ENCODE data around the gene MAP2K2.
A peak's percentile ranks its signal among the peaks of the same experiment; 100 is the strongest.

MAP2K2 gene

GRCh38 chr19:4099041-4099764, 24.7 kb downstream of the MAP2K2 start:
- DNase-seq (ENCODE audit: low read depth in 2 of 2), result no peak

GRCh38 chr19:4098493-4098892, 25.4 kb downstream of the MAP2K2 start:
- DNase-seq (ENCODE audit: low read depth in 2 of 2), result no peak

GRCh38 chr19:4097501-4097900, 26.4 kb downstream of the MAP2K2 start:
- DNase-seq (ENCODE audit: low read depth in 2 of 2), result no peak

GRCh38 chr19:4096049-4096892, 27.7 kb downstream of the MAP2K2 start:
- no peak for DNase-seq (ENCODE audit: low read depth in 2 of 2)

GRCh38 chr19:4095488-4095844, 28.5 kb downstream of the MAP2K2 start:
- no peak for DNase-seq (ENCODE audit: low read depth in 2 of 2)

- DNase-seq (ENCODE audit: low read depth in 2 of 2), result no peak
Measured at GRCh38 chr19:4094761-4095487, 29.0 kb downstream of the MAP2K2 start.

- DNase-seq (ENCODE audit: low read depth in 2 of 2), result no peak
Measured at GRCh38 chr19:4094291-4094690, 29.6 kb downstream of the MAP2K2 start.

- DNase-seq (ENCODE audit: low read depth in 2 of 2), result no peak
Measured at GRCh38 chr19:4093643-4094175, 30.2 kb downstream of the MAP2K2 start.

GRCh38 chr19:4090356-4091220, 33.3 kb downstream of the MAP2K2 start:
- DNase-seq (ENCODE audit: low read depth in 2 of 2), result no peak

GRCh38 chr19:4089946-4090345, 34.0 kb downstream of the MAP2K2 start:
- no peak for DNase-seq (ENCODE audit: low read depth in 2 of 2)

GRCh38 chr19:4089400-4089908, 34.5 kb downstream of the MAP2K2 start:
- DNase-seq (ENCODE audit: low read depth in 2 of 2), result peak in 1 of 2 experiments; percentile 36

GRCh38 chr19:4088975-4089374, 34.9 kb downstream of the MAP2K2 start:
- no peak for DNase-seq (ENCODE audit: low read depth in 2 of 2)

GRCh38 chr19:4087787-4088679, 35.9 kb downstream of the MAP2K2 start:
- DNase-seq (ENCODE audit: low read depth in 2 of 2), result no peak

- no peak for DNase-seq (ENCODE audit: low read depth in 2 of 2)
Measured at GRCh38 chr19:4086411-4086867, 37.5 kb downstream of the MAP2K2 start.

GRCh38 chr19:4084547-4084877, 39.4 kb downstream of the MAP2K2 start:
- no peak for DNase-seq (ENCODE audit: low read depth in 2 of 2)

GRCh38 chr19:4083677-4084546, 40.0 kb downstream of the MAP2K2 start:
- no peak for DNase-seq (ENCODE audit: low read depth in 2 of 2)

- no peak for DNase-seq (ENCODE audit: low read depth in 2 of 2)
Measured at GRCh38 chr19:4082172-4082571, 41.8 kb downstream of the MAP2K2 start.

GRCh38 chr19:4081441-4082129, 42.3 kb downstream of the MAP2K2 start:
- DNase-seq (ENCODE audit: low read depth in 2 of 2), result no peak

Data from stimulated activated CD4-positive, alpha-beta T cell treated with anti-CD3 and anti-CD28 coated beads, Interleukin-12 subunit alpha, Interleukin-12 subunit beta, amount 100 ng/mL, for 24 hours (primary cell).